Transverse colon (tissue), 4 donors: ENCODE data around the gene MBTD1. TPM values are rescaled to one million over a fixed set of nuclear protein-coding genes. Genes with fewer than 3 reads are reported as not detected.

Source experiments
- DNase-seq: peaks from one replicate; pipeline ENCODE4 v3.0.0-alpha.2; 2019
- H3K27ac ChIP-seq, 4 donors: fragments of 200-600 bp; sonication (generic); 2 replicates each; pipeline ENCODE4 v1.5.1; 2016 to 2018; ENCODE audit warnings: inconsistent platforms in 4 of 4
- H3K27me3 ChIP-seq: fragments of 200-600 bp; sonication (generic); 2 replicates; pipeline ENCODE4 v1.5.1; 2017; ENCODE audit warnings: inconsistent platforms
- H3K36me3 ChIP-seq, 4 donors: fragments of 200-600 bp; sonication (generic); 2 replicates each; pipeline ENCODE4 v1.5.1; 2017 to 2019; ENCODE audit warnings: inconsistent platforms in 4 of 4
- H3K4me1 ChIP-seq, 4 donors: fragments of 200-600 bp; sonication (generic); 2 replicates each; pipeline ENCODE4 v1.5.1; 2017 to 2020; ENCODE audit warnings: inconsistent platforms in 4 of 4
- H3K4me3 ChIP-seq, 4 donors: fragments of 200-600 bp; sonication (generic); 1 replicate in 1 of 4; 2 replicates in 3 of 4; pipeline versions ENCODE4 v1.5.1 to v1.6.1; 2017 to 2019; ENCODE audit warnings: inconsistent platforms in 4 of 4
- H3K9me3 ChIP-seq, 2 donors: fragments of 200-600 bp; sonication (generic); 2 replicates each; pipeline ENCODE4 v1.5.1; 2017 to 2019; ENCODE audit warnings: inconsistent platforms in 2 of 2
- EP300 ChIP-seq: sonication (generic); formaldehyde crosslinking; IDR thresholded peaks from one replicate; pipeline ENCODE4 v1.6.1; 2017; ENCODE audit warnings: antibody characterized with exemption, low read depth
- POLR2A ChIP-seq: fragments of 450-650 bp; IDR thresholded peaks from one replicate; pipeline ENCODE4 v1.6.1; 2016; ENCODE audit warnings: antibody characterized with exemption, mild to moderate bottlenecking, moderate library complexity
- POLR2AphosphoS5 ChIP-seq, 3 donors: sonication (generic); formaldehyde crosslinking; IDR thresholded peaks; one replicate each; pipeline ENCODE4 v1.6.1; 2016; ENCODE audit warnings: antibody characterized with exemption in 3 of 3
- WGBS, 2 donors: methylation state at CpG; one replicate each; pipeline ENCODE4 v1.1.5; 2018; ENCODE audit warnings: low coverage in 1 of 2; 5-methylcytosine and 5-hydroxymethylcytosine counted together
- in situ Hi-C, 4 donors: fragments of 200-750 bp; cut with MboI; loops; one replicate each; pipeline versions ENCODE4 v1.15.0 to v1.15.1; 2017; ENCODE audit warnings: low sequenced_read_pairs in 3 of 4, low pct_ligation_motif_present in 1 of 4, low pct_unique_long_range_greater_than_20kb in 1 of 4
- intact Hi-C: fragments of 100-400 bp; cut with DNase I; formaldehyde crosslinking; loops from one replicate; pipeline ENCODE4 v1.15.1; 2023; ENCODE audit warnings: low total_unique reads
- total RNA-seq, 4 donors: library from RNA; depleted of rRNA; stranded (reverse); fragments of >200 nt; gene quantifications; one replicate each; pipeline ENCODE4 v1.1.0, GENCODE V29; 2016
- TF ChIP-seq, protein P1 (sequence below), 5 experiments: fragments of 200-600 bp in 3 of 5; fragments of 450-650 bp in 2 of 5; sonication (generic) in 3 of 5; IDR thresholded peaks; 1 replicate in 2 of 5; 2 replicates in 3 of 5; pipeline ENCODE4 v1.5.1; 2016 to 2017; ENCODE audit warnings: antibody characterized with exemption in 5 of 5, inconsistent platforms in 3 of 5, mild to moderate bottlenecking in 2 of 5, moderate library complexity in 1 of 5

Gene MBTD1
- total RNA-seq, 4 donors from 2014 or later, result 3.8 to 28.1 (median 12.3) TPM

DNA sequence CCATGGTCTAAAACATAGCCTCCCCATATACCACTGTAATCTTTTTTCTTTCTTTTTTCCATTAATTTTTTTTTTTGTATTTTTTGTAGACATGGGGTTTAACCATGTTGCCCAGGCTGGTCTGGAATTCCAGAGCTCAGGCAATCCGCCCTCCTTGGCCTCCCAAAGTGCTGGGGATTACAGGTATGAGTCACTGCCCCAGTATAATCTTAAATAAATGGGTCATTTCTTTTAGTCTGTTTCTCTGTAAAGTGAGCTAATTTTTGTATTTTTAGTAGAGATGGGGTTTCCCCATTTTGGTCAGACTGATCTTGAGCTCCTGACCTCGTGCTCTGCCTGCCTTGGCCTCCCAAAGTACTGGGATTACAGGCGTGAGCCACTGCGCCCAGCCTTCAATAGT lies 112.2 kb downstream of the MBTD1 start:
- Histone ChIP-seq H3K27ac (no peak overlapping the region), H3K4me3 (no peak overlapping the region), H3K9me3 (no peaks in the 10 kb centered on the region), H3K4me1 (peaks cover 0 to 5% (median 4%) of the 10 kb centered on the region in 4 donors), H3K36me3 (no peaks in the 10 kb centered on the region), H3K27me3 (no peaks in the 10 kb centered on the region)
- WGBS, 2 donors, result 58 to 60% methylated on average over 1 to 4 of the region's 4 CpGs
- intact Hi-C loops, result no loop called here
- in situ Hi-C loops, result no loop called here
- TF ChIP-seq POLR2AphosphoS5 (IDR thresholded peaks at IDR 0.05) (no peak), POLR2A (no peak), EP300 (no peak)
- TF ChIP-seq, protein P1, sequence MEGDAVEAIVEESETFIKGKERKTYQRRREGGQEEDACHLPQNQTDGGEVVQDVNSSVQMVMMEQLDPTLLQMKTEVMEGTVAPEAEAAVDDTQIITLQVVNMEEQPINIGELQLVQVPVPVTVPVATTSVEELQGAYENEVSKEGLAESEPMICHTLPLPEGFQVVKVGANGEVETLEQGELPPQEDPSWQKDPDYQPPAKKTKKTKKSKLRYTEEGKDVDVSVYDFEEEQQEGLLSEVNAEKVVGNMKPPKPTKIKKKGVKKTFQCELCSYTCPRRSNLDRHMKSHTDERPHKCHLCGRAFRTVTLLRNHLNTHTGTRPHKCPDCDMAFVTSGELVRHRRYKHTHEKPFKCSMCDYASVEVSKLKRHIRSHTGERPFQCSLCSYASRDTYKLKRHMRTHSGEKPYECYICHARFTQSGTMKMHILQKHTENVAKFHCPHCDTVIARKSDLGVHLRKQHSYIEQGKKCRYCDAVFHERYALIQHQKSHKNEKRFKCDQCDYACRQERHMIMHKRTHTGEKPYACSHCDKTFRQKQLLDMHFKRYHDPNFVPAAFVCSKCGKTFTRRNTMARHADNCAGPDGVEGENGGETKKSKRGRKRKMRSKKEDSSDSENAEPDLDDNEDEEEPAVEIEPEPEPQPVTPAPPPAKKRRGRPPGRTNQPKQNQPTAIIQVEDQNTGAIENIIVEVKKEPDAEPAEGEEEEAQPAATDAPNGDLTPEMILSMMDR (IDR thresholded peaks at IDR 0.05), result no peak
- no peak for DNase-seq

DNA sequence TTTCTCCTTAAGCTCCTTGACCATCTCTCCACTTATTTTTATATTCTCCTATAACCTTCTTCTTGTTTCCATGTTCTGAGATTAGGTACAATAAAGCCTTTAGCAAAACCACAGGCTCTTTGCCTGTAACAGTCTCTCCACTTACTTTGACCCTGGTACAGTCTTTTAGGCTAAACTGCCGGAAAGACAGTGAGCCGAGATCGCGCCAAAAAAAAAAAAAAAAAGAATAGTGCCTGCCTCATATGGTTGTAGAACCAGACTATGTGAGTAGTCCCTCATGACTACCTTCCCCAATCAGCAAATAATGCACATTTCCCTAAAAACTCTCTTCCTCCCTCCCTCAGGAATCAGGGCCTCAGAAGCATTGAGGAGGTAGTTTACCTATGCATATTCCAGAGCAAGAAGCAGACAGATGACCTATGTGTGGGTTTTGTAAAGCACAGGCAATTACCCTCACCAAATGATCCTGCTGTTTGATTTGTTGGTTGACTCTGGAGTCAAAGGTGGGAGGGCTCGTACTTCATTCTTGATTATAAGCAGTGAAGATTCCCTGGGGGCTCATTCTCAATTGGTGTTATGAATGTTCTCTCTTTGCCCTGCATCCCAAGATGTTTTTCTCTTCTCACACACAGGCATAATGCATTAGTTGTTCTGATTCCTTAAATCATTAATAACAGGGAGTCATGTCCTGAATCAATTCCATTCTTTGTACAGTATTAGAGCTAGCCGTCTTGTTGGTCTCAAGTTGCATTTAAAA lies 115.4 kb downstream of the MBTD1 start:
- Histone ChIP-seq H3K27ac (no peak overlapping the region), H3K4me3 (no peak overlapping the region), H3K36me3 (no peaks in the 10 kb centered on the region), H3K4me1 (no peaks in the 10 kb centered on the region), H3K27me3 (no peaks in the 10 kb centered on the region), H3K9me3 (no peaks in the 10 kb centered on the region)
- 63 to 94% methylated on average over 4 to 6 of the region's 6 CpGs for WGBS, 2 donors
- TF ChIP-seq POLR2A, result no peak
- no peak for TF ChIP-seq EP300
- TF ChIP-seq, protein P1 (IDR thresholded peaks at IDR 0.05), result no peak
- no peak for TF ChIP-seq POLR2AphosphoS5 (IDR thresholded peaks at IDR 0.05)
- no peak for DNase-seq
- intact Hi-C loops, result no loop called here
- in situ Hi-C loops, result no loop called here

DNA sequence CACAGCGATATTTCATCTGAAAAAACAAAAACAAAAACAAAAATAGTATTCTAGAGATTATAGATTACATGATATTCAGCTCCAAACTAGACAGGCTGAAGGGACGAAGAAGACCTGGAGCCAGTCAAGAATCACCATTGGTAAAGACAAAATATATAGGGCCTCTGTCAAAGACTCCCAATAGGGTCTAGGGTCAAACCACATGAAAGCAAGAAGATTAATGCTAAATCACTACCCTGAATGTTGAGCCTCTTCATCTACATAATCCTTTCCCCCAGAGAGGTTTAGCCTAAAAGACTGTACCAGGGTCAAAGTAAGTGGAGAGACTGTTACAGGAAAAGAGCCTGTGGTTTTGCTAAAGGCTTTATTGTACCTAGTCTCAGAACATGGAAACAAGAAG lies 117.3 kb downstream of the MBTD1 start:
- Histone ChIP-seq H3K27me3 (no peaks in the 10 kb centered on the region), H3K27ac (no peak overlapping the region), H3K4me3 (no peak overlapping the region), H3K4me1 (no peaks in the 10 kb centered on the region), H3K36me3 (no peaks in the 10 kb centered on the region), H3K9me3 (no peaks in the 10 kb centered on the region)
- 93% methylated on average over 2 of the region's 2 CpGs; no CpG with 5 or more reads in 1 of the 2 donors for WGBS, 2 donors
- no peak for DNase-seq
- in situ Hi-C loops, result no loop called here
- TF ChIP-seq POLR2AphosphoS5 (IDR thresholded peaks at IDR 0.05), result no peak
- no peak for TF ChIP-seq EP300
- TF ChIP-seq, protein P1 (IDR thresholded peaks at IDR 0.05), result no peak
- no peak for TF ChIP-seq POLR2A
- intact Hi-C loops, result no loop called here

DNA sequence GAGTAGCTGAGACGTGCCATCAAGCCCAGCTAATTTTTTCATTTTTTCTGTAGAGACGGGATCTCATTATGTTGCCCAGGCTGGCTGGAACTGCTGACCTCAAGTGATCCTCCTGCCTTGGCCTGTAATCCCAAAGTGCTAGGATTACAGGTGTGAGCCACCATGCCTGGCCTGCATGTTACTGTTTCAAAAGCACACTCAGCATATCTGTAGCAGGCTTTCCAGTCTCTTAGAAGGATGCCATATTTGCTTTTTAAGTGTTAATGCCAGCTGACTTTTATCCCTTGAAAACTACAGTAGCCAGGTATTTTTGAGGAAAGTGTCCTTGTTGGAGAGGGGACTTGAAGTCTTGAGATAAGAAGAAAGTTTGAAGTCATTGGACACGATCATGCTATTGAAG lies 123.9 kb downstream of the MBTD1 start:
- WGBS, 2 donors, result 90 to 100% methylated on average over 1 to 3 of the region's 3 CpGs
- Histone ChIP-seq H3K4me1 (peaks cover 0 to 23% (median 8%) of the 10 kb centered on the region in 4 donors), H3K4me3 (no peak overlapping the region), H3K36me3 (no peaks in the 10 kb centered on the region), H3K27ac (no peak overlapping the region), H3K27me3 (no peaks in the 10 kb centered on the region), H3K9me3 (no peaks in the 10 kb centered on the region)
- no peak for DNase-seq
- in situ Hi-C loops, result no loop called here
- intact Hi-C loops, result no loop called here
- TF ChIP-seq POLR2A (no peak), POLR2AphosphoS5 (IDR thresholded peaks at IDR 0.05) (no peak), EP300 (no peak)
- TF ChIP-seq, protein P1 (IDR thresholded peaks at IDR 0.05), result no peak
